Forelimb muscle (tissue), 1 donor: ENCODE measurements around the gene GALNT9. TPM values are rescaled to one million over a fixed set of nuclear protein-coding genes. Genes with fewer than 3 reads are reported as not detected.
"Not testable (repeated sequence)": the region's sequence is repeated elsewhere in the genome, so short reads cannot be mapped to it uniquely, and the experiment has no call there.

Experiments used
- DNase-seq: peaks from one replicate; pipeline ENCODE4 v3.0.0-alpha.2; 2013; ENCODE audit warnings: low read depth
- polyA plus RNA-seq: library from polyadenylated mRNA; unstranded; fragments of 120-200 nt; gene quantifications from one replicate; pipeline ENCODE4 v1.2.1, GENCODE V29; 2013; ENCODE audit not compliant: insufficient read length

The GALNT9 gene
- polyA plus RNA-seq, 1 donor, result 1.7 TPM

DNA sequence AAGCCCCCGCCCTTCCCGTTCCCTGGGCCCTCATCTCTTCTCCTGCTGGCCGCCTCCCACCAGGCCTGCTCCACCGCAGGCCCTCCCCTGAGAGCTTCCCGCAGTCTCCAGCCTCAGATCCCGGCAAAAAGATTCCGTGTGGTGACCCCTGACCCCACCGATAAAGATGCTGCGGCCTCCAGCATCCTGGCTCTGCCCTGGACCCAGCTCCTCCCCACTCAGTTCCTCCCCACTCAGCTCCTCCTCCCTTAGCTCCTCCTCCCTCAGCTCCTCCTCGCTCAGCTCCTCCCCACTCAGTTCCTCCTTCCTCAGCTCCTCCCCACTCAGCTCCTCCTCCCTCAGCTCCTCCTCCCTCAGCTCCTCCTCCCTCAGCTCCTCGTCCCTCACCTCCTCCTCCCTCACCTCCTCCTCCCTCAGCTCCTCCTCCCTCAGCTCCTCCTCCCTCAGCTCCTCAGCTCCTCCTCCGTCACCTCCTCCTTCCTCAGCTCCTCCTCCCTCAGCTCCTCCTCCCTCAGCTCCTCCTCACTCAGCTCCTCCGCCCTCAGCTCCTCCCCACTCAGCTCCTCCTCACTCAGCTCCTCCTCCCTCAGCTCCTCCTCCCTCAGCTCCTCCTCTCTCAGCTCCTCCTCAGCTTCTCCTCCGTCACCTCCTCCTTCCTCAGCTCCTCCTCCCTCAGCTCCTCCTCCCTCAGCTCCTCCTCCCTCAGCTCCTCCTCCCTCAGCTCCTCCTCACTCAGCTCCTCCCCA, 168.2 kb downstream of the GALNT9 start:
- no peak for DNase-seq

DNA sequence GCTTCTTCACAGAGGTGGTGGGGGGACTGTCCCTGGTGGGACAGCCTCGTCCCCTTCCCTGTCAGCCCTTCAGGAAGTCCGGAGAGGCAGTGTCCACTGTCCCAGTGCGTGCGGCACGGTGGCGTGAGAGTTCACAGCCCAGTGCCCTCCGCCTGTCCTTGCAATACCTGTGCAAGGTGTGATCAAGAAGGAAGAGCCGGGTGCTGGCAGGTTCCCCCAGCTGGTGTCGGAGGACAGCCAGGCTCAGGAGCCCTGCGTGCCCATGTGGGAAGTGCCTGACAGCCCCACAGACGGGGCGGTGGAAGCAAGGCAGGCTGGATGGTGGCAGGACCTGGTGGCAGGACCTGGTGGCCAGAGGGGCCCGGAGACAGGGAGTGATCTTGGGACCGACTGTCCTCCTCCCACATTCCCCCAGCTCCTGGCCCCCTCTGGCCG, 168.8 kb downstream of the GALNT9 start:
- no peak for DNase-seq

DNA sequence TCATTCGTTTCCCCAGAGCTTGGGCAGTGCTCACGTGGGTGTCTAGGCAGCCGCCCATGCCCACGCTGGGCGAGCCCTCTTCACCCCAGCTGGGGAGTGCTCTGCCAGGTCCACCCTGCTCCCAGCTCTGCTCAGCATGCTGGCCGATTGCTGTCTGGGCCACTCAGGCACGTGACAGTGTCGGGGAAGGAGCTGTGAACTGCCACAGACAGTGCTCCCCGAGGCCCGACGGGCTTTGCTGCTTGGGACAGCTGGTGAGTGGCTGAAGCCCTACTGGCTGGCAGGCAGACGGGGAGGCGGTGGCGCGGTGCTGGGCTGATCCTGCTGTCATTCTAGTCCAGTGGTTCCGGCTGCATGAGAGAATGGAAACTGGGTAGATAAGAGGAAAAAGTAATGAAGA, 169.4 kb downstream of the GALNT9 start:
- no peak for DNase-seq

GRCh38 chr12:132159555-132160003, 169.8 kb downstream of the GALNT9 start:
- no peak for DNase-seq

DNA sequence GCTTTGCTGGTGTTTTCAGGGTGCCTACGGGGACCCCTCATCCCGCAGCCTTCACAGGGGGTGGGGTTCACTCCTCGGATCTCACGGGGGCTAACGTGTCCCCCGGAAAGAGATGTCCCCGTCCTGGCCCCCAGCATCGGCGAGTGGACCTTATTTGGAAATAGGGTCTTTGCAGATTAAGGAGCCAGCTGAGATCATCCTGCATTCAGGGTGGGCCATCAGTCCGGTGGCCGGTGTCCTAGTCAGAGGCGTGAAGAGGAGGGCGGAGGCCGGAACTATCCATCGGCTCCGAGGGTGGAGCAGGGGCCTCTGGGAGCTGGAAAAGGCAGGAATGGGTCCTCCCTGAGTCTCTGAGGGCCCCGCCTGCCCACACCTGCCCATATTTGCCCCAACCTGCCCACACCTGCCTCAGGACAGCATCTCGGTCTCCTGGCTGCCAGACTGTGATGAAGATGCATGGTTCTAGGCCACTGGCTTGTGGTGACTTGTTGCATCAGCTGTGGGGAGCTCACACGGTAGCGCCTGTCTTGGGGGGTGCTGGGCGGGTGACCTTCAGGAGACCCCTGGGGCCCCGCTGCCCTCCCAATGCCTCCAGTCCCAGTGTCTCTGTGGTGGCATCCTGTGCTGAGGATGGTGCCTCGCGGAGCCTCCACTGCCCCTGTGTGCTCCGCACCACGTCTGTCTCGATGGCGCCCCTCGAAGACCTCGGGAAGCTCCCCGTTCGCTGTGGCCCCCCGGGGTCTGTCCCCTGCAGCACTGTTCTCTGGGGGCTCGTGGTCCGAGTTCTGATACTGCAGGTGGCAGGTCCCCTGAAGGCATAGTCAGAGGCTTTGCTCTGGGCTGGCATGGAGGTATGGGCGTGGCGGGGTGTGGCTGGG, 170.5 kb downstream of the GALNT9 start:
- no peak for DNase-seq

- DNase-seq, result no peak
These were observed 171.5 kb downstream of the GALNT9 start for GRCh38 chr12:132157733-132158409.

DNA sequence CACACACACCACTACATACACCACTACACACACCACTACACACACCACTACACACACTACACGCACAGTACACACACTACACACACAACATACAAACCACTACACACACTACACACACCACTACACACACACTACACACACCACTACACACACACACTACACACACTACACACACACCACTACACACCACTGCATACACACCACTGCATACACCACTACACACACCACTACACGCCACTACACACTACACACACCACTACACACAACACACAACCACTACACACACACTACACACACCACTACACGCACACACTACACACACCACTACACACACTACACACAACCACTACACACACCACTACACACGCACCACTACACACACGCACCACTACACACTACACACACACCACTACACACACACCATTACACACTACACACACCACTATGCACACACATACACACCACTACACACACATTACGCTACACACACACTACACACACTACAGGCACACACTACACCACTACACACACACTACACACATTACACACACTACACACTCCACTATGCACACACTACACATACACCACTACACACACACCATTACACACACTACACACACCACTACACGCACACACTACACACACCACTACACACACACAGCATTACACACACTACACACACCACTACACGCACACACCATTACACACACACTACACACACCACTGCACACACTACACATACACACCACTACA, 172.6 kb downstream of the GALNT9 start:
- DNase-seq, result no peak

GRCh38 chr12:132155771-132156572, 173.4 kb downstream of the GALNT9 start:
- DNase-seq, result no peak

- DNase-seq, result no peak
These were observed 174.2 kb downstream of the GALNT9 start for GRCh38 chr12:132154941-132155770.

- no peak for DNase-seq
These were observed 175.0 kb downstream of the GALNT9 start for GRCh38 chr12:132154341-132154761.

DNA sequence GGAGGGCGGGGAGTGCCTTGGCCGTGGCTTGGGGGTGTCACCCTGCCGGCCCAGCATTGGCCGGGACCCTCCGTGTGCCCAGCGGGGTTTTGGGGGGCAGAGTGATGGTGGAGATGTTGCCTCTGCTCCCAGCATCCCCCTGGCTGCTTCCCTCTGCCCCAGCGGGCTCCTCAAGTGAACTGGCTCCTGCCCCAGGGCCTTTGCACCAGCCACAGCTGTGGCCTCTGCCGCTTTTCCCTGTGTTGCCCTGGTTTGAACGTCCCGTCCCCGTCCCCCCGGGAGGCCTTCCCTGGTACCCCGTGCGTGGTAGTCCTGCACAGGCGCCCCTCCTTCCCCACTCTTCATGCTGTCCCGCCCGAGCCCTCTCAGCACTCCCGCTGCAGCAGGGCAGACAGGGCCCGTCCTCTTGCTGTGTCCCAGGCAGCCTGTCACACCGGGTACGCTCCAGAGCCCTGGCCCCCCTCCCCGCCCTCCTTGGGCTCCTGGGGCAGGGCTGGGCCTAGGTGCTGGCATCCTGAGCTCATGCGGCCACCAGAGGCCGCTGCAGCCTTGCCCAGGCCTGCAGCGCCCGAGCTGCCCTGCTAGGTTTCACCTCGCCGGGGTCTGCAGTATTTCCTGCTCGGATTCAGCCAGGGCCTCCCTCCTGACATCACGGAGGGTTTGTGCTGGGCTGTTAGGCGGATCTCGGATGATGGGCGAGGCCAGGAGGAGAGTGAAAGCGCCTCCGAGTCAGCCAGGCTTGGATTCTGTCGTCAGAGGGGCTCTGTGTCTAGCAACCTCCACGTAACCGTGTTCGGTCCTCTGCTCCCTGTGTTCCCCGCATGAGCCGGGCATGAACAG, 175.7 kb downstream of the GALNT9 start:
- peak; percentile 45 for DNase-seq

DNA sequence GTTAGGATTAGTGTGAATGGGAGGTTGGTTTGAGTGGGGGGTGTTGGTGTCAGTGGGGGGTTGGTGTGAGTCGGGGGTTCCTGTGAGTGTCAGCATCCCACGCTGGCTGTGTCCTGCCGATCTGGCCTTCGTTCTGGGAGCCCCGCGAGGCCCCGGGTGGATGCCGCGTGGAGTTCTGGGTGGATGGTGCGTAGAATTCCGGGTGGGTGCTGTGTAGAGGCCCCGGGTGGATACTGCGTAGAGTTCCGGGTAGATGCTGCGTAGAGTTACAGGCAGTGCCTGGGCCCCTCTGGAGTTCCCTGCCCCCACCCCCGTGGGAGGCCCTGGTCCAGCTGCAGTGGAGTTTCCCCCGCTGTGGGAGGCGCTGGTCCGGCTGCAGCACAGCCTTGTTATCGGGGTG, 176.4 kb downstream of the GALNT9 start:
- DNase-seq, result no peak

- DNase-seq, result no peak
These were observed 177.0 kb downstream of the GALNT9 start for GRCh38 chr12:132152411-132152821.

GRCh38 chr12:132151766-132152410, 177.5 kb downstream of the GALNT9 start:
- DNase-seq, result no peak

- no peak for DNase-seq
These were observed 178.1 kb downstream of the GALNT9 start for GRCh38 chr12:132151145-132151765.

DNA sequence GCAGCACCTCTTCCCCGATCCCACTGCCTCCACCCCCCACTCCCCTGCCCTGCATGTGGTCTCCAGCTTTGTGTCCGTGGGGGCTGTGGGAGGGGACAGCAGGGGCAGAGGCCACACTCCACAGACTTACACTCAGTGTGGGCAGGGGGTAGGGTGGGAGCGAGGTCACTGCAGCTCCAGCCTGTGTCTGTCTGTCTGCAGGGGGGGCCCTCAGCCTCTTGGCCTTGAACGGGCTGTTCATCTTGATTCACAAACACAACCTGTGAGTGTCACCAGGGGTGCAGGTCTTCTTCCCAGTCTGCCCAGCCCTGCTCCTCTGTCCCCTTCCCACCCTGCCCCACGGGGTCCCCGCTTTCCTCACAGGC, 178.6 kb downstream of the GALNT9 start:
- no peak for DNase-seq

DNA sequence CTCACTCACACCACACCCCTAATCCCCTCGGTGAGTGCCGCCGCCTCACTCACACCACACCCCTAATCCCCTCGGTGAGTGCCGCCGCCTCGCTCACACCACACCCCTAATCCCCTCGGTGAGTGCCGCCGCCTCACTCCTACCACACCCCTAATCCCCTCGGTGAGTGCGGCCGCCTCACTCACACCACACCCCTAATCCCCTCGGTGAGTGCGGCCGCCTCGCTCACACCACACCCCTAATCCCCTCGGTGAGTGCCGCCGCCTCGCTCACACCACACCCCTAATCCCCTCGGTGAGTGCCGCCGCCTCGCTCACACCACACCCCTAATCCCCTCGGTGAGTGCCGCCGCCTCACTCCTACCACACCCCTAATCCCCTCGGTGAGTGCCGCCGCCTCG, 179.9 kb downstream of the GALNT9 start:
- not testable (repeated sequence) for DNase-seq
